Stimulated activated CD4-positive, alpha-beta T cell treated with anti-CD3 and anti-CD28 coated beads, TNF-alpha, amount 100 ng/mL, for 24 hours (primary cell): Measurements from ENCODE around the gene ACSL3.
"Not testable (repeated sequence)": the region's sequence is repeated elsewhere in the genome, so short reads cannot be mapped to it uniquely, and the experiment has no call there.

ENCODE experiments used
- DNase-seq, 3 experiments: peaks; one replicate each; pipeline ENCODE4 v3.0.0-alpha.2; 2020; ENCODE audit warnings: low read depth in 3 of 3

ACSL3 gene

GRCh38 chr2:222851956-222852617, 8.7 kb upstream of the ACSL3 start:
- no peak for DNase-seq

DNA sequence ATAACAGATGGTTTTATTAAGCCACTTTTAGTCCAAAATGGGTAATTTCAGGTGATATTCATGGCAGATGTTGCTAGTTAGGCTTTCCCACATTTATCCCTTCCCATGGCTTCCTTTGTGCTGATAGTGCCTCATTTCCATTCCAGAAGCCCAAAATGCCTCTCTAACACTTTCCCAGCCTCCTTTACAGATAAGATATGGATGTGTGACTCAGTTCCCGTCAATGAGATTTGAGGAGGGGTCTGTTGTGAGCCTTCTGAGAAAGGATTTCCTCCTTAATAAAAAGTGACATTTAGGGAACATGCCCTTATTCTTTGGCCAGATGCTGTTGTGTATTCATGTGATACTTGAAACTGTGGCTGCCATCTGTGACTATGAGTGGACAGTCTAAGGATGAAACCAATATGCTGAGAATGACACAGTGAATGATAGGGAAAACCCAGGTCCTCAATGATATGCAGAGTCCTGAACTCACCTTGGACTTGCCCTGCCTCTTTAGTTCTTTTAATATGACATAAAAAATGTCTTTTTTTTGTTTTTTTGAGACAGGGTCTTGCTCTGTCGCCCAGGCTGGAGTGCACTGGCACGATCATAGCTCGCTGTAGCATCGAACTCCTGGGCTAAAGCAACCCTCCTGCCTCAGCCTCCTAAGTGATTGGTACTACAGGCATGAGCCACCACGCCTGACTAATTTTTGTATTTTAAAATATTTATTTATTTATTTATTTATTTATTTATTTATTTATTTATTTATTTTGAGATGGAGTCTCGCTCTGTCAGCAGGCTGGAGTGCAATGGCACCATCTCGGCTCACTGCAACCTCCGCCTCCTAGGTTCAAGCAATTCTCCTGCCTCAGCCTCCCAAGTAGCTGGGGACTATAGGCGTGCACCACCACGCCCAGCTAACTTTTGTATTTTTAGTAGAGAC, 5.8 kb upstream of the ACSL3 start:
- no peak for DNase-seq

- DNase-seq, result no peak
These were observed 837 bp upstream of the ACSL3 start for GRCh38 chr2:222859786-222860612.

DNA sequence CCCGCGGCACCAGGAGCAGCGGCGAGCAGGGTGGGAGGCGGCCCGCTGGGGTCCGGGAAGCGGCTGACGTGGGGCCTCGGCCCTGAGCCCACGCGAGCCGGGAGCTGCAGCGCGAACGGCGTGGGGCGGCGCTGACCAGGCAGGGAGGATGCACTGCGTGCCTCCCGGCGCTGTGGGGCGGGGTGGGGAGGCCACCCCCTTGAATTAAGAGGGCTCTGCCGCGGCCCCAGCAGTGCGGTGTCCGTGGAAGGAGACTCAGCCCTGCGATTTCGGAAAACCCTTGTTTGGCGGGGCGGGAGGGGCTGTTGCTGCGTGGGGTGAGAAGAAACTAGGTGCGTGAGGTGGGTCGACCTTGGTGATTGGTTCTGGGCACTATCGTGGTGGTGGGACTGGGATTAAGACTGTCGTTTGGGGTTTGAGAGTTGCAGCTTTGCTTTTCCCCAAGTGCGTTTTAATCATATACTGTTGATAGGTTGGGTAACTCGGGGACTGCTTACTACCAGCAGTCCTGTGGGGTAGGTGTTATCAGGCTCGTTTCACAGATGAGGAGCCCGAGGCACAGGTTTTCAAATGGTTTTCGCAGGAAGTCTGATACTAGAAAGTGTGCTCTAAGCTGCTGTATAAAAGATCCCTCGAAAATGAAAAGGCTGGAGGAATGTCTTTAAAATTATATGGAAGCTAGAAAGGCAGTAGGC, 722 bp downstream of the ACSL3 start:
- DNase-seq, result peak; percentile 4 to 37 (median 11)

DNA sequence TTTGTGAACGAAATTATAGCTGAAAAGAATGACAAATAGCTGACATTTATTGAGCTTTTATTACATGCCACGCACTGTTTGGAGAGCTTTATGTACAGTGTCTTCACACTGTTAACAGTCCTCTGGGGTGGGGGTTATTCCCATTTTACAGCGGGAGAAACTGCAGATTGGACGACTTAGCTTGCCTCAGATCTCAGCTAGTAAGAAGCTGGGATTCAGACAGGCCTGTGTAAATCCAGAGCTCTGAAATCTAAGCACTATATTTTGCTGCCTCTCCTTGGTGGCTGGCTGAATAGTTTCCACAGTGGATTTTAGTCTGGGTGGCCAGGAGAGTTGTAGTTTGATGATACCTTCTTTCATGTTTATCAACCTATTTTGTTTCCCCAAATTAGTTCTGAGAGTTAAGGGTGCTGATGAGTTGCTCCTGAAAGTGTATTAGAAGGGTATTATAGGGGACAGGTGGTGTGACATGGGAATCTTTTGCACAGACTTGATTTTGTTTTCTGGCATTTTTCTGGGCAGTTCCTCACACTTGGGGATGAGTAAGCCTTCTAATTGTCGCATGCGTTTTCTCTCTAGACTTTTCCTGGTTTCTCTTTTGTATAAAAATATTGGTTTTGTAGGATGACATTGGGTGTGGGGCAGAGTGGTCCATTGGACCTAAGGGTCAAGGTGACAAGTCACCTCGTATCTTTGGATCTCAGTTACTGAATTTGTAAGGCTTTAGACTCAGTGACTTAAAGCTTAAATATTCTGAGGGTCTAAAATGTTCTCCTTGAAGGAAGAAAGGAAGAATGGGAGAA, 1.5 kb downstream of the ACSL3 start:
- no peak for DNase-seq

DNA sequence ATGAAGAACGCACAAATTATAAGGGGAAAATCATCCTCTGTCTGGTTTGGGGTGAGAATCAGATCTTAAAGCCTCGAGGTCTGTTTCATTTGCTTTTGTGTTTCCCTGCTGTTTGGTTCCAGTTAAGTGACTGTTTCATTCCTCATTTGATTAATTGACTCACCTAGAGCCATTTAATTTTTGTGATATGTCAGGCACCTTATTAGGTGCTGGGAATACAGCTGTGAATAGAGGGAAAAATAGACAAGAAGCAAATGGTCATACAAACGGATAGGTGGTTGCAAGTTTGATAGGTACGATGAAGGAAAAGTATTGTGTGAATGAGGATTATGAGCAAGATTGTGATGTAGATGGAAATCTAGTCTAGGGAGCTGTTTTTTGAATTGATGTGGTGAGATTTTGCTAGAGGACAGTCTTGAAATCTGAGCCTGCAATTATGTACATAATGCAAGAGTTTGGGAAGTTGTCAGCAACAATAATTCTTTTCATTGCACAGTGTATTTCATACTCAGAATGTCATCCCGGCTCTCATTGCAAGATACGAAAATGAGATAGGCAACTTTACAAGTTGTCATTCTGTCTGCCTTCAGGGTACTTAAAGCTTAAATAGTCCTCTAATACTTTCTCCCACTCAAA, 2.2 kb downstream of the ACSL3 start:
- no peak for DNase-seq

DNA sequence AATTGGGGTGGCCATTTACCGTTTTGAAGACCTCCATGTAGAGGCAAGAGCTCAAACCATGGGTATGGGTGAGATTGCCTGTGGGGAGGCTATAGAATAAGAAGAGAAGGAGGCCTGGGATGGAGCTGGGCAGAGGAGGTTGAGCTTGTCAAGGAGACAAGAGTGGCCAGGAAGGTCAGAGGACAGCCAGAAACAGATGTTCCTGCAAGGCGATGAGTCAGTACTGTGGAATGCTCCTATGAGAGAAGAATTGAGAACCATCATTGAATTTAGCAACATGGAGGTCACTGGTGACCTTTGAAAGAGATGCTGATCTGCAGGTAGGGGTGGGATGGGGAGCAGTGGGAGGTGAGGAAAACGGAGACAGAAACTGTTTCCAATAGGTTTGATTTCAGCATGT, 3.5 kb downstream of the ACSL3 start:
- no peak for DNase-seq

GRCh38 chr2:222865301-222865700, 4.5 kb downstream of the ACSL3 start:
- no peak for DNase-seq

GRCh38 chr2:222866358-222866960, 5.6 kb downstream of the ACSL3 start:
- no peak for DNase-seq

- not testable (repeated sequence) for DNase-seq
These were observed 7.9 kb downstream of the ACSL3 start for GRCh38 chr2:222868560-222869251.

GRCh38 chr2:222869252-222869560, 8.4 kb downstream of the ACSL3 start:
- no peak for DNase-seq

DNA sequence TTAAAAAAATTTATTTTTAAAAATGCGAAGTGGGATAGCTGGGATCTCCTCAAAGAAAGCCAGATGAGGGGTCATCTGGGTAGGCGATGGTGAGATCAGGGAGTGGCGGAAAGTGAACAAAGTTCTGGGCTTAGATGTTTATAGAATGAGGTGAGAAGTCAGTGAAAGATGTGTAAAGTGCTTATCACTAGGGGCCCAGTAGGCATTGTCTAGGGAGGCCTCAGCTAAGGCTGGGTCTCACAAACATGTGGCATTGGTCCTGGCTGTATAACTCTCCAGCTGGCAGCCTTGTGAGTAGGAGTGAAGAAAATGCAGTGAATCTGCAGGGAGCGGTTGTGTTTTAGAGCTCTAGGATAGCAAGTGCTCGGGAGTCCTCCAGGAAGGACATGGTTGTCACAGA, 10.5 kb downstream of the ACSL3 start:
- no peak for DNase-seq

DNA sequence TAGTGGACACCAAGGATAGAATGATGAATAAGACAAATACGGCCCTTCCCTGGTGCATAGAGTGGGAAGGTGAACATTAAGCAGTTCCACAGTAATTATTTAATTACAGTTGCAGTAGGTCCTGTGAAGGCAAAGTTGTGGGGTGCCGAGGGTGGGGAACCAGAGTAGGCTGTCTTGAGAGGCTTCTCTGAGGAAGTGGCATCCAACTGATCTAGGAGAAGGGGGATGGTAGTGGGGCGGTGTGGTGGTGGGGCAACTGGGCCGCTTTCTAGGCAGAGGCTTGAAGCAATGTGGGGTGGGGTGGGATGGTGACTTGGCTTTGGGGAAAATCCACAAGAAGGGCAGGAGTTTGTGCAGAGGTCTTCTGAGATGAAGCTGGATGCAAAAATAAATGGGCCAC, 11.7 kb downstream of the ACSL3 start:
- no peak for DNase-seq

DNA sequence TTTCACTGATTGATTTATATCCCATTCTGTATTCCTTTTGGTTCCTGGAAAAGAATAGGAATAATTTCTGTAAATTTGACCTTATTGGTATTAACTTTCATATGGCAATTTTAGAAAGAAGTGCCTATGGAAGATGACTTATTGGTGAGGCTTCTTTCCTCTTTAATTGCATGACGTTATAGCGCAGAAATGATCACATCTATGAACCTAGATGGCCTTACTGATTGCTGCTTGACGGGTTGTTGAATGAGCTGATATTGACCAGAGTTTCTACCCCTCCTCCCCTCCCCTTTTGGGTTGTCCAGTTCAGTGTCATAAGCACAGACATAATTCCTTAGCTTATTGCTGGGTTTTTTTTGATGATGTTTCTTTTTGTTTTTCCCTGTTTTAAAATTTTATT, 14.6 kb downstream of the ACSL3 start:
- DNase-seq, result no peak

DNA sequence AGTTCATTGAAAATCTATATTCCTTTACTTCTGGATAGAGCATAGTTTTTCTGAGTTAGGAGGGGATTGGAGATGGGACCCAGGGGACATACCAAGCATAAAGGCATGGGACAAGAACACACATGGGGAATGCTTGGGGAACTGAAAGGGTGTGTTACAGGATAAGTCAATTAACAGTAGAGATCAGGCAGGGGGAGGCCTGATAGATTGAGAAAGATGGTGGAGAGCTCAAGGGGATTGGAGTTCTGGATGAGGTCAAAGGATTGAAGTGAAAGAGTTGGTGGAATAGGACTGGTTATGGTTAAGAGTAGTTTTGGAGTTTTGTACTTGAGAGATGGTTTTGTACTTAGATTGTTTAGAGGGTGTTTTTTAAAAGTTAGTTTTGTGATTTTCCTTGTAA, 16.1 kb downstream of the ACSL3 start:
- DNase-seq, result no peak

GRCh38 chr2:222877556-222878300, 16.9 kb downstream of the ACSL3 start:
- no peak for DNase-seq

- DNase-seq, result no peak
These were observed 17.6 kb downstream of the ACSL3 start for GRCh38 chr2:222878301-222878876.

DNA sequence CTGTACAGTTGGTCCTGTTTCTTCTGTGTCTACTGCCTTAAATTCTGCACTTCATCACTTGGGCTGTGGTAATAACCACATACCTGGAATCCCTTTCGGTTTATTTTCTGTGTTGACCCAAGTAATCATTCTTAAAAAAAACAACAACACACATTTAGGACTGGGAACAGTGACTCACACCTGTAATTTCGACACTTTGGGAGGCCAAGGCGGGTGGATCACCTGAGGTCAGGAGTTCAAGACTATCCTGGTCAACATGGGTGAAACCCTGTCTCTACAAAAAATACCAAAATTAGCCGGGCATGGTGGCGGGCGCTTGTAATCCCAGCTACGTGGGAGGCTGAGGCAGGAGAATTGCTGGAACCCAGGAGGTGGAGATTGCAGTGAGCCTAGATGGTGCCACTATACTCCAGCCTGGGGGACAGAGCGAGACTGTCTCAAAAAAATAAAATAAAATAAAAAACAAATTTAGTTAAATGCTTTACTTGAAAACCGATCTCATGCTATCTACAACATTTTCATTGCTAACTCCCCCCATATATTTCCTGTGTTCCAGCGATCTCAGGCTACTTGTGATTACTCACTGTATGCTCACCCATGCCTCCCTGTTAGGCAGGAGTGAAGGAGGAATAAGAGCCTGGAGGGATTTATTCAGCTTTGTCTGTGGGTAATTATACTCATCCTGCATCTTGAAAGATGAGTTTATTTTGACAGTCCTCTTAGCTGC, 18.2 kb downstream of the ACSL3 start:
- no peak for DNase-seq
